ENCODE measurements around the gene KRTAP5-7. TPM values are rescaled to one million over a fixed set of nuclear protein-coding genes. Genes with fewer than 3 reads are reported as not detected.
A peak's percentile ranks its signal among the peaks of the same experiment; 100 is the strongest.

The KRTAP5-7 gene
- total and polyA plus RNA-seq, 2 of the 13 experiments (the other 11 are each of a cell fraction or from before 2014, with no cell fraction given): 0.54 TPM; not detected in 1

DNA sequence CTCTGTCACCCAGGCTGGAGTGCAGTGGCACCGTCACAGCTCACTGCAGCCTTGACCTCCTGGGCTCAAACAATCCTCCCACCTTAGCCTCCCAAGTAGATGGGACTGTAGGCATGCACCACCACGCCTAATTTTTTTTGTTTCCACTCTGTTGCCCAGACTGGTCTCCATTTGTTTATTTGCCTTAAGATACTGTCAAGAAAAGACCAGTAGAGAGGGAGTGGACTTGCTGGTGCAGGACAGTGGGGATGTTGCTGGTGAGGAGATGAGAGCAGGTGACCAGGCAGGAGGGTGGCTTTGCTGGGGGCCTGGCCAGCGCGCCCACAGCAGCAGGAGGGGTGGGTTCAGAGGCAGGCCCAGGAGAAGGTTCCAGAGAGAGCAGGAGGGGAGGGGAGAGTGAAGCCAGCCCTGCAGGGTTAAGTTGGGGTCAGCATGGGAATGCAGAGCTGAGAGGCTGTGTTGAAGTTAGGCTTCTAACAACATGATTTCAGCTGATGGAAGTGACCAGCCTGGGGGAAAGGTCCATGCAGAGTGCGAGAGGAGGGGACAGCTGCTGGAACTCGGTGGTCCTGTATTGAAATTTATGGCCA, 38.3 kb upstream of the KRTAP5-7 start:
- no peak overlapping the region for H3K4me2 ChIP-seq (ENCODE audit: low read depth, low read length)
- H3K27me3 ChIP-seq (ENCODE audit: control insufficient read depth in 1 of 2, insufficient read depth in 2 of 2, low read length in 2 of 2): no peaks in the 10 kb centered on the region
- no peaks in the 10 kb centered on the region for H3K4me1 ChIP-seq (ENCODE audit: insufficient read depth, low read length)
- H4K20me1 ChIP-seq (ENCODE audit: insufficient read depth, low read length): no peaks in the 10 kb centered on the region
- H2AFZ ChIP-seq (ENCODE audit: low read length): no peak overlapping the region
- intact Hi-C loops (cut with micrococcal nuclease; ENCODE audit: unreplicated experiment): no loop called here
- no peak overlapping the region for H3K9ac ChIP-seq (ENCODE audit: insufficient read depth, low read depth, low read length)
- WGBS (ENCODE audit: low lambda C conversion rate): 95% methylated on average over 5 of the region's 6 CpGs
- H3K9me3 ChIP-seq (ENCODE audit: low read length): no peaks in the 10 kb centered on the region
- ChIA-PET POLR2A (no interaction called here), CTCF (ENCODE audit: low intra/inter-chr PET ratio, low total read pairs) (no interaction called here)
- no peak overlapping the region for H3K4me3 ChIP-seq (replicated peaks in 1 of 3; ENCODE audit: insufficient read depth in 1 of 3, low read depth in 2 of 3, low read length in 3 of 3)
- TF ChIP-seq FOXK2 (IDR thresholded peaks at IDR 0.05) (no peak), ZNF772 (CRISPR knock-in tag; IDR thresholded peaks at IDR 0.05) (no peak), SAFB2 (CRISPR knock-in tag; IDR thresholded peaks at IDR 0.05; ENCODE audit: borderline replicate concordance, low read depth) (no peak)
- TF ChIP-seq, protein P1, sequence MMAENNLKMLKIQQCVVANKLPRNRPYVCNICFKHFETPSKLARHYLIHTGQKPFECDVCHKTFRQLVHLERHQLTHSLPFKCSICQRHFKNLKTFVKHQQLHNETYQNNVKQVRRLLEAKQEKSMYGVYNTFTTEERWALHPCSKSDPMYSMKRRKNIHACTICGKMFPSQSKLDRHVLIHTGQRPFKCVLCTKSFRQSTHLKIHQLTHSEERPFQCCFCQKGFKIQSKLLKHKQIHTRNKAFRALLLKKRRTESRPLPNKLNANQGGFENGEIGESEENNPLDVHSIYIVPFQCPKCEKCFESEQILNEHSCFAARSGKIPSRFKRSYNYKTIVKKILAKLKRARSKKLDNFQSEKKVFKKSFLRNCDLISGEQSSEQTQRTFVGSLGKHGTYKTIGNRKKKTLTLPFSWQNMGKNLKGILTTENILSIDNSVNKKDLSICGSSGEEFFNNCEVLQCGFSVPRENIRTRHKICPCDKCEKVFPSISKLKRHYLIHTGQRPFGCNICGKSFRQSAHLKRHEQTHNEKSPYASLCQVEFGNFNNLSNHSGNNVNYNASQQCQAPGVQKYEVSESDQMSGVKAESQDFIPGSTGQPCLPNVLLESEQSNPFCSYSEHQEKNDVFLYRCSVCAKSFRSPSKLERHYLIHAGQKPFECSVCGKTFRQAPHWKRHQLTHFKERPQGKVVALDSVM (CRISPR knock-in tag; IDR thresholded peaks at IDR 0.05): 0 out of 2 replicates have a peak, but pooled peaks have one; percentile 26
- TF ChIP-seq, protein P2, sequence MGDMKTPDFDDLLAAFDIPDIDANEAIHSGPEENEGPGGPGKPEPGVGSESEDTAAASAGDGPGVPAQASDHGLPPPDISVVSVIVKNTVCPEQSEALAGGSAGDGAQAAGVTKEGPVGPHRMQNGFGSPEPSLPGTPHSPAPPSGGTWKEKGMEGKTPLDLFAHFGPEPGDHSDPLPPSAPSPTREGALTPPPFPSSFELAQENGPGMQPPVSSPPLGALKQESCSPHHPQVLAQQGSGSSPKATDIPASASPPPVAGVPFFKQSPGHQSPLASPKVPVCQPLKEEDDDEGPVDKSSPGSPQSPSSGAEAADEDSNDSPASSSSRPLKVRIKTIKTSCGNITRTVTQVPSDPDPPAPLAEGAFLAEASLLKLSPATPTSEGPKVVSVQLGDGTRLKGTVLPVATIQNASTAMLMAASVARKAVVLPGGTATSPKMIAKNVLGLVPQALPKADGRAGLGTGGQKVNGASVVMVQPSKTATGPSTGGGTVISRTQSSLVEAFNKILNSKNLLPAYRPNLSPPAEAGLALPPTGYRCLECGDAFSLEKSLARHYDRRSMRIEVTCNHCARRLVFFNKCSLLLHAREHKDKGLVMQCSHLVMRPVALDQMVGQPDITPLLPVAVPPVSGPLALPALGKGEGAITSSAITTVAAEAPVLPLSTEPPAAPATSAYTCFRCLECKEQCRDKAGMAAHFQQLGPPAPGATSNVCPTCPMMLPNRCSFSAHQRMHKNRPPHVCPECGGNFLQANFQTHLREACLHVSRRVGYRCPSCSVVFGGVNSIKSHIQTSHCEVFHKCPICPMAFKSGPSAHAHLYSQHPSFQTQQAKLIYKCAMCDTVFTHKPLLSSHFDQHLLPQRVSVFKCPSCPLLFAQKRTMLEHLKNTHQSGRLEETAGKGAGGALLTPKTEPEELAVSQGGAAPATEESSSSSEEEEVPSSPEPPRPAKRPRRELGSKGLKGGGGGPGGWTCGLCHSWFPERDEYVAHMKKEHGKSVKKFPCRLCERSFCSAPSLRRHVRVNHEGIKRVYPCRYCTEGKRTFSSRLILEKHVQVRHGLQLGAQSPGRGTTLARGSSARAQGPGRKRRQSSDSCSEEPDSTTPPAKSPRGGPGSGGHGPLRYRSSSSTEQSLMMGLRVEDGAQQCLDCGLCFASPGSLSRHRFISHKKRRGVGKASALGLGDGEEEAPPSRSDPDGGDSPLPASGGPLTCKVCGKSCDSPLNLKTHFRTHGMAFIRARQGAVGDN (CRISPR knock-in tag; IDR thresholded peaks at IDR 0.05): peak; percentile 27; the same call in 1 of the 2 replicates
- no peak overlapping the region for H3K27ac ChIP-seq (ENCODE audit: extremely low read length, insufficient read depth, low read length)
- BruUV-seq (replicated peaks): no TSS peak
- no peaks in the 10 kb centered on the region for H3K79me2 ChIP-seq (ENCODE audit: insufficient read depth, low read length)
- in situ Hi-C loops (cut with HindIII; ENCODE audit: extremely low pct_ligation_motif_present, low pct_unique_long_range_greater_than_20kb): no loop called here
- FAIRE-seq (no peak), ATAC-seq (no peak), DNase-seq (ENCODE audit: low spot score) (no peak)
- H3K36me3 ChIP-seq (replicated peaks in 1 of 2; ENCODE audit: control insufficient read depth in 1 of 2, insufficient read depth in 2 of 2, low read length in 2 of 2): peaks cover 13 to 37% of the 10 kb centered on the region in 2 experiments
